C4-2B (cell line): Measurements from ENCODE around the gene L3MBTL4.

ENCODE experiments used
- H3K27ac ChIP-seq: fragments of 450-650 bp; 2 replicates; pipeline ENCODE4 v1.5.1; 2017
- CTCF ChIP-seq: fragments of 450-650 bp; conservative IDR thresholded peaks from 2 replicates; pipeline ENCODE4 v1.5.1; 2017; ENCODE audit warnings: mild to moderate bottlenecking
- ZFX ChIP-seq: fragments of 450-650 bp; IDR thresholded peaks from 2 replicates; pipeline ENCODE4 v1.6.1; 2017

Gene L3MBTL4

GRCh38 chr18:5997361-5997760 lies 417.4 kb downstream of the L3MBTL4 start:
- no peak for TF ChIP-seq CTCF
- no peak overlapping the region for H3K27ac ChIP-seq

DNA sequence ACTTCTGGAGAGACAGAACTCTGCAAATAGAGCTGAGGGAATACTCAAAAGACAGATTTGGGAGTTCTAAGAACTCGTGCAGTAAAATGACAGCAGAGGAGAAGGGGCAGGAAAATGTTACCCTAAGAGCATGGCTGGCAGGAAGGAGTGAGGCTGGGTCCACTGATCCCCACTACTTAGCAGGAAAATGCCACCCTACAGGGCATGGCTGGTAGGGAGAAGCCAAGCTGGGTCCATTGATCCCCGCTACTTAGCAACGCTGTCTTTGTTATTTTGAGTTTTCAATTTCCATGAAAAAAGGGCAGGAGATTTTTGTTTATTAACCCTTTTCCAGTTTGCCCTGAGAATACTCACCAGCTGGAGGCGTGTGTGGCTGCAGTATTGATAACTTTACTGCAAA lies 419.1 kb downstream of the L3MBTL4 start:
- TF ChIP-seq CTCF (no peak), ZFX (no peak)
- no peak overlapping the region for H3K27ac ChIP-seq

- TF ChIP-seq ZFX, result no peak
- no peak for TF ChIP-seq CTCF
- H3K27ac ChIP-seq, result no peak overlapping the region
Observed at GRCh38 chr18:5993938-5994337, 420.8 kb downstream of the L3MBTL4 start.

GRCh38 chr18:5992381-5992780 lies 422.3 kb downstream of the L3MBTL4 start:
- TF ChIP-seq CTCF, result no peak
- no peak for TF ChIP-seq ZFX

DNA sequence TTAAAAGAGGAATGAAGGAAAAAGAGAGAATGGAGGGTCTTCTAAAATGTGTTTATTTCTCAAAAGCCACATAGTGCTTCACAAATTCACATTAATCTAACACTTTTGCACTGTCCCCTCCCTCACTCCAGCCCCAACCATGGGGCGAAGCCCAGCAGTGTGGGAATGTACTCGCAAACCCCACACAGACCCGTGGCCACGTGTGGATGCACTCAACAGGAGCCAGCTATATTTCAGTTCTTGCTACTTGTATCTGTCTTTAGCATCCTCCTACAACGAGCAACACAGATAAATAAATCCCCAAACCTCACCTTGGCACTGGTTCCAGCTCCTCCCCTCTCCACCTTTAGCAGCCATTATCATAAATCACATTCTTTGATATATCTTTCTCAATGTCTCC lies 427.5 kb downstream of the L3MBTL4 start:
- H3K27ac ChIP-seq, result no peak overlapping the region
- TF ChIP-seq ZFX, result no peak
- no peak for TF ChIP-seq CTCF

More at GRCh38 chr18:5992381-5992780, 422.3 kb downstream of the L3MBTL4 start:
- no peak overlapping the region for H3K27ac ChIP-seq

DNA sequence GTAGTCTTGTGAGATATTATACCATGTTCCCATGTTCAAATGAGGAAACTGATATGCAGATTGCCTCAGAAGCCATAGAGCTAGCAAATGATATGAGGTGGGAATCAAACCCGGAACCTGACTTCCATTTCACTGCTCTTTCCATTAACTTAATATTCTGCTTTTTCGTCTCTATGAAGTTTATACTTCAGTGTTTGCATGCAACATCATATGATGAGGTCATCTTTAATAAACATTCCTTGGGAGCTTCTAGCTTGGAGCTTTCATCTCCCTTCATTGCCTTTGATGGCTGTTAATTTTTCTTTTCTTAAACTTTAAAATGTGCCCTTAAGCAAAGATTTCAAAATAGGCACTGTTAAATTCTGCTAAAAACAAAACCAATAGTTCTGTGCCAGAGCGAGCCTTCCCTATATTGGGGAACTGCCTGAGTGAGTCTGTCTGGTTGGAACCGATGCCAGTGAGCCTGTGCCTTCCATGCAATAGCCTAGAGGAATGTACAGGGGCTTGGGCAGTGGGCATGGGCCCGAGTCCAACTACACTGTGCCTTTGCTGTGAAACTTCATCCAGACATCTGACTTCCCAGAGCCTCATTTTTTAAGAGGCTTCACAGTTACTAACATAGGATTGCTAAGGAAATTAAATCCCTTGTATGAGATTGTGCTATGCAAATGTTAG lies 428.3 kb downstream of the L3MBTL4 start:
- no peak overlapping the region for H3K27ac ChIP-seq
- TF ChIP-seq ZFX, result no peak
- TF ChIP-seq CTCF, result no peak

GRCh38 chr18:5984245-5984644 lies 430.5 kb downstream of the L3MBTL4 start:
- TF ChIP-seq ZFX (no peak), CTCF (no peak)
- no peak overlapping the region for H3K27ac ChIP-seq
